Vagina (tissue), 2 donors: ENCODE measurements around the gene EPAS1. TPM values are rescaled to one million over a fixed set of nuclear protein-coding genes. Genes with fewer than 3 reads are reported as not detected.

Experiments
- DNase-seq, 2 donors: peaks; one replicate each; pipeline ENCODE4 v3.0.0-alpha.2; 2017; ENCODE audit errors: extremely low spot score in 2 of 2
- H3K27ac ChIP-seq: fragments of 200-600 bp; sonication (generic); one replicate; pipeline ENCODE4 v1.5.1; 2019
- H3K27me3 ChIP-seq: fragments of 200-600 bp; sonication (generic); one replicate; pipeline ENCODE4 v1.5.1; 2019
- H3K36me3 ChIP-seq, 2 donors: fragments of 200-600 bp; sonication (generic); one replicate each; pipeline ENCODE4 v1.5.1; 2017 to 2019
- H3K4me1 ChIP-seq: fragments of 200-600 bp; sonication (generic); one replicate; pipeline ENCODE4 v1.5.1; 2019
- H3K4me3 ChIP-seq, 2 donors: fragments of 200-600 bp; sonication (generic); 1 replicate in 1 of 2; 2 replicates in 1 of 2; pipeline ENCODE4 v1.5.1; 2016 to 2019
- H3K9me3 ChIP-seq: fragments of 200-600 bp; sonication (generic); one replicate; pipeline ENCODE4 v1.5.1; 2019
- CTCF ChIP-seq, 3 experiments: fragments of 450-650 bp in 2 of 3; fragments of 200-600 bp in 1 of 3; sonication (generic) in 1 of 3; IDR thresholded peaks; one replicate each; pipeline ENCODE4 v1.5.1; 2017 to 2019; ENCODE audit warnings: antibody characterized with exemption in 3 of 3, mild to moderate bottlenecking in 2 of 3, moderate library complexity in 2 of 3
- POLR2A ChIP-seq, 2 donors: fragments of 450-650 bp; IDR thresholded peaks; one replicate each; pipeline ENCODE4 v1.6.1; 2017; ENCODE audit warnings: antibody characterized with exemption in 2 of 2, mild to moderate bottlenecking in 2 of 2, moderate library complexity in 2 of 2
- POLR2AphosphoS5 ChIP-seq, 2 donors: sonication (generic); formaldehyde crosslinking; IDR thresholded peaks; one replicate each; pipeline ENCODE4 v1.9.0; 2017; ENCODE audit warnings: antibody characterized with exemption in 2 of 2, mild to moderate bottlenecking in 2 of 2, low read depth in 1 of 2; ENCODE audit not compliant: insufficient read depth in 1 of 2
- intact Hi-C: fragments of 100-400 bp; cut with DNase I; formaldehyde crosslinking; loops from one replicate; pipeline ENCODE4 v1.15.1; 2023
- total RNA-seq: library from RNA; depleted of rRNA; stranded (reverse); fragments of >200 nt; gene quantifications from one replicate; pipeline ENCODE4 v1.2.3, GENCODE V29; 2016

EPAS1 gene
- total RNA-seq, 1 donor from 2014 or later = 222 TPM

- Histone ChIP-seq H3K36me3 (no peaks in the 10 kb centered on the region), H3K27ac (no peak overlapping the region), H3K4me3 (no peak overlapping the region), H3K4me1 (peaks cover 20% of the 10 kb centered on the region), H3K27me3 (no peaks in the 10 kb centered on the region), H3K9me3 (no peaks in the 10 kb centered on the region)
- intact Hi-C loops = no loop called here
- DNase-seq = no peak
- TF ChIP-seq CTCF (IDR thresholded peaks at IDR 0.05) = no peak
- TF ChIP-seq POLR2A (IDR thresholded peaks at IDR 0.05) = no peak
- no peak for TF ChIP-seq POLR2AphosphoS5 (IDR thresholded peaks at IDR 0.05; ENCODE audit: insufficient read depth in 1 of 2, low read depth in 1 of 2)
Observed at GRCh38 chr2:46410273-46411244, 113.4 kb downstream of the EPAS1 start.

- H3K36me3 ChIP-seq = no peaks in the 10 kb centered on the region
- H3K4me1 ChIP-seq = peaks cover 20% of the 10 kb centered on the region
- intact Hi-C loops = no loop called here
- H3K27me3 ChIP-seq = no peaks in the 10 kb centered on the region
- H3K9me3 ChIP-seq = no peaks in the 10 kb centered on the region
- H3K27ac ChIP-seq = no peak overlapping the region
- no peak overlapping the region for H3K4me3 ChIP-seq
- no peak for DNase-seq
- TF ChIP-seq CTCF (IDR thresholded peaks at IDR 0.05) (no peak), POLR2AphosphoS5 (IDR thresholded peaks at IDR 0.05; ENCODE audit: insufficient read depth in 1 of 2, low read depth in 1 of 2) (no peak), POLR2A (IDR thresholded peaks at IDR 0.05) (no peak)
Observed at GRCh38 chr2:46411245-46411641, 114.0 kb downstream of the EPAS1 start.

GRCh38 chr2:46411985-46412384, 114.8 kb downstream of the EPAS1 start:
- Histone ChIP-seq H3K4me3 (no peak overlapping the region), H3K4me1 (peaks cover 20% of the 10 kb centered on the region)
- intact Hi-C loops = no loop called here

GRCh38 chr2:46413111-46413510, 115.9 kb downstream of the EPAS1 start:
- no peak overlapping the region for H3K4me3 ChIP-seq
- no peaks in the 10 kb centered on the region for H3K27me3 ChIP-seq
- DNase-seq = no peak
- H3K4me1 ChIP-seq = peaks cover 20% of the 10 kb centered on the region
- H3K27ac ChIP-seq = no peak overlapping the region
- no peaks in the 10 kb centered on the region for H3K36me3 ChIP-seq
- TF ChIP-seq POLR2AphosphoS5 (IDR thresholded peaks at IDR 0.05; ENCODE audit: insufficient read depth in 1 of 2, low read depth in 1 of 2) (no peak), CTCF (IDR thresholded peaks at IDR 0.05) (no peak), POLR2A (IDR thresholded peaks at IDR 0.05) (no peak)
- H3K9me3 ChIP-seq = no peaks in the 10 kb centered on the region
- intact Hi-C loops = no loop called here

More at GRCh38 chr2:46411985-46412384, 114.8 kb downstream of the EPAS1 start:
- no peak for TF ChIP-seq POLR2A (IDR thresholded peaks at IDR 0.05)
- TF ChIP-seq CTCF (IDR thresholded peaks at IDR 0.05) = no peak
- TF ChIP-seq POLR2AphosphoS5 (IDR thresholded peaks at IDR 0.05; ENCODE audit: insufficient read depth in 1 of 2, low read depth in 1 of 2) = no peak
- DNase-seq = no peak
- no peaks in the 10 kb centered on the region for H3K36me3 ChIP-seq
- H3K9me3 ChIP-seq = no peaks in the 10 kb centered on the region
- H3K27me3 ChIP-seq = no peaks in the 10 kb centered on the region
- H3K27ac ChIP-seq = no peak overlapping the region

- no peaks in the 10 kb centered on the region for H3K9me3 ChIP-seq
- H3K27ac ChIP-seq = no peak overlapping the region
- no peak overlapping the region for H3K4me3 ChIP-seq
- H3K36me3 ChIP-seq = no peaks in the 10 kb centered on the region
- H3K27me3 ChIP-seq = no peaks in the 10 kb centered on the region
- DNase-seq = no peak
- peaks cover 15% of the 10 kb centered on the region for H3K4me1 ChIP-seq
- TF ChIP-seq POLR2A (IDR thresholded peaks at IDR 0.05) (no peak), POLR2AphosphoS5 (IDR thresholded peaks at IDR 0.05; ENCODE audit: insufficient read depth in 1 of 2, low read depth in 1 of 2) (no peak), CTCF (IDR thresholded peaks at IDR 0.05) (no peak)
- intact Hi-C loops = no loop called here
Observed at GRCh38 chr2:46413631-46414030, 116.4 kb downstream of the EPAS1 start.
